GM19372 (cell line): ENCODE data around the gene PSENEN.
"Not testable (repeated sequence)": the region's sequence is repeated elsewhere in the genome, so short reads cannot be mapped to it uniquely, and the experiment has no call there.

Experiments
- ATAC-seq: cut with Tn5 transposase; IDR thresholded peaks from one replicate; pipeline ENCODE4 v1.9.1; 2021; ENCODE audit warnings: mild to moderate bottlenecking, low read depth, moderate library complexity; ENCODE audit not compliant: unreplicated experiment

The PSENEN gene

GRCh38 chr19:35784503-35785338 is 39.3 kb downstream of the PSENEN start:
- ATAC-seq: no peak

- ATAC-seq: no peak
Observed at GRCh38 chr19:35785339-35785627, 39.8 kb downstream of the PSENEN start.

GRCh38 chr19:35786299-35787160 is 41.1 kb downstream of the PSENEN start:
- ATAC-seq: no peak

- no peak for ATAC-seq
Observed at GRCh38 chr19:35787227-35787799, 41.9 kb downstream of the PSENEN start.

GRCh38 chr19:35788205-35788960 is 42.9 kb downstream of the PSENEN start:
- no peak for ATAC-seq

GRCh38 chr19:35789195-35789977 is 43.9 kb downstream of the PSENEN start:
- ATAC-seq: no peak

- no peak for ATAC-seq
Observed at GRCh38 chr19:35789978-35790944, 44.8 kb downstream of the PSENEN start.

GRCh38 chr19:35790981-35791813 is 45.7 kb downstream of the PSENEN start:
- ATAC-seq: no peak

GRCh38 chr19:35791814-35792279 is 46.4 kb downstream of the PSENEN start:
- ATAC-seq: no peak

GRCh38 chr19:35792312-35792711 is 46.9 kb downstream of the PSENEN start:
- ATAC-seq: no peak

- ATAC-seq: no peak
Observed at GRCh38 chr19:35792888-35793287, 47.4 kb downstream of the PSENEN start.

GRCh38 chr19:35793381-35794165 is 48.1 kb downstream of the PSENEN start:
- ATAC-seq: no peak

GRCh38 chr19:35795564-35795963 is 50.1 kb downstream of the PSENEN start:
- ATAC-seq: not testable (repeated sequence)
